GM19238 (cell line): Measurements from ENCODE around the gene SLC2A8.

ENCODE experiments used
- DNase-seq: peaks from one replicate; pipeline ENCODE4 v3.0.0; 2011; ENCODE audit warnings: low spot score; ENCODE audit not compliant: insufficient read length

The SLC2A8 gene

DNA sequence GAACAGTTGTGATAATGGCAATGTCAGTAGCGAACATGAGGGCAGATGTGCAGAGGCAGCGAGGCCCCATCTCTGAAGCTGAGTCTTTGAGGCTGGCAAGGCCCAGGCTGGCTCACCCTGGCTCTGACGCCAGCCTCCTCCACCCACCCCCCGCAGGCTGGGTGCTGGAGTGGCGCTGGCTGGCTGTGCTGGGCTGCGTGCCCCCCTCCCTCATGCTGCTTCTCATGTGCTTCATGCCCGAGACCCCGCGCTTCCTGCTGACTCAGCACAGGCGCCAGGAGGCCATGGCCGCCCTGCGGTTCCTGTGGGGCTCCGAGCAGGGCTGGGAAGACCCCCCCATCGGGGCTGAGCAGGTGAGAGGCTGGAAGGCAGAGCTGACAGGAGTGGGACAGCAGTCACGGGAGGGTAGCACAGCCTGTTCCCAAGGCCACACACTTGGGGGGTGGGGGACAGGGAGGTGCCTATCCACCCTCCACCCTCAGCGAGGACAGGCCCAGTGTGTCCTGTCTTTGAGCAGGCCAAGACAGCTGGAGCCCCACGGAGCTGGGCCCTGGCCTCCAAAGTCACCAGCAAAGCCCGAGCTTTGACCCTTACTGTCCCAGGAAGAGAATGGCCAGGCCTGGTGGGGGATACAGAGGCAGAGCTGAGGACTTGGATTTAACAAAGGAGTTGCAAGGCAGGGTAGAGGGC, 5.6 kb downstream of the SLC2A8 start:
- no peak for DNase-seq

GRCh38 chr9:127403507-127404192, 6.7 kb downstream of the SLC2A8 start:
- DNase-seq, result no peak

DNA sequence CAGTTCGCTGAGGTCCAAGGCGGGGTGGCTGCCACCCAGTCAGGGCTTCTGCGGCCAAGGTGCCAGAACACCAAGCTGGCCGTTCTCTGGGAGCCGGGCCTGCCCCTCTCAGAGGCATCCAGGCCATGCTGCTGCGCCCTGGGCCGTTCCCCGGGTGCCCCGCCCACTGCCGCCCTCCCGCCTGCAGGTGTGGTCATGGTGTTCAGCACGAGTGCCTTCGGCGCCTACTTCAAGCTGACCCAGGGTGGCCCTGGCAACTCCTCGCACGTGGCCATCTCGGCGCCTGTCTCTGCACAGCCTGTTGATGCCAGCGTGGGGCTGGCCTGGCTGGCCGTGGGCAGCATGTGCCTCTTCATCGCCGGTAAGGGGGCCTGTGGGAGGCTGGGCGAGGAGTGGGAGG, 7.7 kb downstream of the SLC2A8 start:
- no peak for DNase-seq

GRCh38 chr9:127405344-127406125, 8.6 kb downstream of the SLC2A8 start:
- no peak for DNase-seq

DNA sequence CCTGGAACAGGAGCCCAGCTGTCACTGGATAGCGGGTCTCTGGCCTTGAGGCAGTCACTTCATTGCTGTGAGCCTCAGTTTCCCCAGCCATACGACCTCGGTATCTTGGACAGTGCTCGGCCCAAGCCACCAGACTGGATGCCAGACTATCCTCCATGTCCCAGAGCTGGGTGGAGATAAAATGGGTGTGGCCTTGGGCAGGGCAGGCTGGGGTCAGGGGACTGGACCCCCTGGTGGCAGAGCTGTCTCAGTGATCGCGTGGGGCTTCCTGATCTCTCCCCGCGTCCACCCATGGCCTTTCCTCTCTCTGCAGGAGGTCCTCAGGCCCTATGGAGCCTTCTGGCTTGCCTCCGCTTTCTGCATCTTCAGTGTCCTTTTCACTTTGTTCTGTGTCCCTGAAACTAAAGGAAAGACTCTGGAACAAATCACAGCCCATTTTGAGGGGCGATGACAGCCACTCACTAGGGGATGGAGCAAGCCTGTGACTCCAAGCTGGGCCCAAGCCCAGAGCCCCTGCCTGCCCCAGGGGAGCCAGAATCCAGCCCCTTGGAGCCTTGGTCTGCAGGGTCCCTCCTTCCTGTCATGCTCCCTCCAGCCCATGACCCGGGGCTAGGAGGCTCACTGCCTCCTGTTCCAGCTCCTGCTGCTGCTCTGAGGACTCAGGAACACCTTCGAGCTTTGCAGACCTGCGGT, 10.0 kb downstream of the SLC2A8 start:
- no peak for DNase-seq

DNA sequence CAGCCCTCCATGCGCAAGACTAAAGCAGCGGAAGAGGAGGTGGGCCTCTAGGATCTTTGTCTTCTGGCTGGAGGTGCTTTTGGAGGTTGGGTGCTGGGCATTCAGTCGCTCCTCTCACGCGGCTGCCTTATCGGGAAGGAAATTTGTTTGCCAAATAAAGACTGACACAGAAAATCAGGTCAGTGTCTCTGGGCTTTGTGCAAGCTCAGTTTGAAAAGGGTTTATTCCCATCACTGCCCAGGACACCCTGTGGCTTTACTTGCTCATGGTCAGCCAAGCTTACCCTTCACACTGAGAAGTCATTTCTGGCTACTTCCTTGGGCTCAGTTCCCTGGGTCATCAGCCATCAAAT, 10.5 kb downstream of the SLC2A8 start:
- no peak for DNase-seq

DNA sequence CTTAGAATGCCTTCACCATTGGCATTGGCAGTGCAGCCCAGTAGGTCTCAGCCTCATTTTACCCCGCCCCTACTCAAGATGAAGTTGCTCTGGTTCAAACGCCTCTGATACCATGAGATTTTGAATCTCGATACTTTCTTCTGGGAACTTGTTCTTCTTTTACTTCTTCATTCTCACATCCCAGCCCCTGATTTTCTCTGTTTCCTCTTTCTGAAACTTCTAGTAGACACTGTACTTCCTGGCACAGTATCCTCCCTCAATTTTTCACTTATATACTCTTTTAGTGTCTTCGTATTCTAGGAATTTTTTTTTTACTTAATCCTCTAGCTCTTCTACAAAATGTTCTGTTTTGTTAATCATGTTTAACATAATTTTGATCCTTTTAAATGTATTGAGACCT, 14.2 kb downstream of the SLC2A8 start:
- DNase-seq, result no peak

DNA sequence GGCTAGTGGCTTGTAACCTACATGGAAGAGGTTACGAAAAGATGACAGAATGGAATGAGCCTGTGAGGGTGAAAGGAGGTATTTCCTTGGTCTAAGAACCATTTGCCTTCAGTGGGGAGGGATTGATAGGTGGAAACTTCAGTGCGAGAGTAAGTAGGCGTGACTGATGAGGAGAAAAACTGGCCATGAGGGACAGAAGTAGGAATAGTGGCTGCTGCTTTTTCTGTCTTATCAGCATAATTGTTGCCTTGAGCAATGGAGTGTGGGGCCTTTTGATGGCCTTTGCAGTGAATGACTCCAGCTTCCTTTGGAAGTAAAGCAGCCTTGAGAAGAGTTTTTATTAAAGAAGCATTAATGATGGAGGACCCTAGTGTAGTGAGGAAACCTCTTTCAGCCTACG, 18.2 kb downstream of the SLC2A8 start:
- no peak for DNase-seq

GRCh38 chr9:127415657-127416056, 18.7 kb downstream of the SLC2A8 start:
- no peak for DNase-seq

- no peak for DNase-seq
Observed at GRCh38 chr9:127417131-127418036, 20.4 kb downstream of the SLC2A8 start.

DNA sequence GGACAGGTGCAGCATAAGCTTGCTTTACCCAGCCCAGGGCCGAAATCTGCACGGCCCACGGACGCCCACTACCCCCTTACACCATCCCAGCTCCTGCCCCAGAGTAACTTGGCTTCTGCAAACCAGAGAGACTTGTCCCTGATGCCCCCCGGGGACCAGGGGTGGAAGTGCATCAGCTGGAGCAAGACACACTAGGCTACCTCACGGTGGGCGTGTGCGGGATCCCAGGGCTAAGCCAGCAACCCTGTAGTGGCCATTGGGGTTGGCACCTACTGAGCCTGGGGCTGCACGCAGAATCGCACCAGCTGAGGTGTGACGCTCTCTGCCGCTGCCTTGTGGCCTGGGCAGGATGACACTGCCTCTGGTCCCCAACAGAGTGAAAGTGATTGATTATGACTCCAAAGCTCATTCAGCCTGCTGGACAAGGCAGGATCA, 21.1 kb downstream of the SLC2A8 start:
- peak; percentile 37 for DNase-seq

DNA sequence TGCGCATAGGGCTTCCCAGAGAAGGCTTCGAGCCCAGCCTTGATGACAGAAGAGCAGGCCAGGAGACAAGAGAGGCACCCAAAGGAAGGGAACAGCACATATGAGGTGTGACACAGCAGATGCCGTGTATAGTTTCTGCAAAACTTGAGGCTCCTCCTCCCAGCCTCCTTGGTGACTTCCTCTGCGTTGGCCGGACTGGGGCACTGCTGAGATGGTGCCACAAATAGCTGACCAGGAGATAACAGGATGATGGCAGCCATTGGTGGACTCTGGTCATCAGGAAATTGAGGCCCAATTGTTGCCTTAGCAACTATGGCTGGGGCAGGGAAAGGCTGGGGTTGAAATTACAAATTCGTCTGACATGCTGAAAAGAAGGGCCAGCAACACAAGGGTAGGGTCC, 22.4 kb downstream of the SLC2A8 start:
- no peak for DNase-seq

- no peak for DNase-seq
Observed at GRCh38 chr9:127421057-127421456, 24.1 kb downstream of the SLC2A8 start.

GRCh38 chr9:127422133-127422782, 25.3 kb downstream of the SLC2A8 start:
- DNase-seq, result no peak

GRCh38 chr9:127422787-127423186, 25.8 kb downstream of the SLC2A8 start:
- DNase-seq, result no peak

- DNase-seq, result no peak
Observed at GRCh38 chr9:127423476-127423933, 26.5 kb downstream of the SLC2A8 start.

DNA sequence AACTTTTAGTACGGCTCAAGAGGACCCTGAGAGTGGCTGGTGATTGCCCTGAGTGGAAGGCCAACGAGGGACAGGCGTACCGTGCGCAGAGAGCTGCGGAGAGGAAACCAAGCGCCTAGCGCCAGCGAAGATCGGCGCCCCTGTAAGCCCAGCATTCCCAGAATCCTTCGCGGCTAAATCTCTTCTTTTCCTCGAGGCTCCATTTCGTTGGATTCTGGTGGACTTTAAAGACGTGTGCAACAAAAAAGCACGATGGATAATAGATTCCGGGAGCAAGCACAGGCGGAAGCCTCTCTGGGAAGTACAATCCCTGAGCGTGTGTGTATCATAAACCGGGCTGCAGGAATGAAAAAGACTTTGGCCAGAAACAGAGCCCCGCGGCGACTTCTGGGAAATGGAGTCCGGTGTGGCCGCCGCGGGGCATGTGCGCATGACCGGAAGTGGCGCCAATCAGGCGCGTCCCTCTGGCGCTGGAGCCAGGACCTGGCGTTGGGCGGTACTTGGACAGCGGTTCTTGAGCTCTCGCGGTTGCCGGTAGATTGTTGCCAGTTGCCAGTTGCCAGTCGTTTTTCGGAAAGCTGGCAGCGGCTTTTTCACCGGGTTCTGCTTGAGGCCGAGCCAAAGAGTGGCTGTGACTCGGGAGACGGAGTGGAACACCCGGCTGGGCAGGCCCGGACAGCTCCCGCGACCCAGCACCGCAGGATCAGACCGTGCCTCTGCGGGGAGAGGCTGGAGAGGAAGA, 27.1 kb downstream of the SLC2A8 start, which contains the start of gene ZNF79:
TSS of gene ZNF79 (plus strand) at position 449 of the 742 bp plus-strand sequence. CDS start 406 bp downstream, outside the sequence.
- DNase-seq, result peak; percentile 97

GRCh38 chr9:127424676-127424999, 27.7 kb downstream of the SLC2A8 start:
- DNase-seq, result no peak

DNA sequence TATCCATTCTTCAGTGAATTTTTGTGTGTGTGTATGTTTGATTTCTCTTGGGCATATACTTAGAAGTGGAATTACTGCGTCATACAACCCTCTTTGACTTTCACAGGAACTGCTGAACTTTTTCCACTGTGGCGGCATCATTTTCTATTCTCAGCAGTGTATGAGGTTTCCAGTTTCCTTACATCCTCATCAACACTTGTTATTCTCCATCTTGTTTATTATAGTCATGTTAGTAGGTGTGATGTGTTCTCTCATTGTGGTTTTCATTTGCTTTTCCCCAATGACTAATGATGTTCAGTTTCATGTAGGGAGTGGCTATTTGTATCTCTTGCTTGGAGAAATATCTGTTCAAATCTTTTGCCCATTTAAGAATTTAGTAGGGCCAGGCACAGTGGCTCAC, 29.8 kb downstream of the SLC2A8 start:
- no peak for DNase-seq
